Sigmoid colon (tissue), 7 donors: ENCODE data around the gene ATL2. TPM values are rescaled to one million over a fixed set of nuclear protein-coding genes. Genes with fewer than 3 reads are reported as not detected.

Source experiments
- DNase-seq: peaks from one replicate; pipeline ENCODE4 v3.0.0-alpha.2; 2019
- H3K27ac ChIP-seq, 4 donors: fragments of 200-600 bp; sonication (generic); one replicate each; pipeline ENCODE4 v1.5.1; 2016 to 2019; ENCODE audit warnings: mild to moderate bottlenecking in 1 of 4
- H3K27me3 ChIP-seq, 3 donors: fragments of 200-600 bp; sonication (generic); one replicate each; pipeline ENCODE4 v1.5.1; 2019; ENCODE audit warnings: mild to moderate bottlenecking in 1 of 3
- H3K36me3 ChIP-seq, 4 donors: fragments of 200-600 bp; sonication (generic); one replicate each; pipeline ENCODE4 v1.5.1; 2016 to 2019
- H3K4me1 ChIP-seq, 4 donors: fragments of 200-600 bp; sonication (generic); one replicate each; pipeline ENCODE4 v1.5.1; 2017 to 2019
- H3K4me3 ChIP-seq, 4 donors: fragments of 200-600 bp; sonication (generic); one replicate each; pipeline ENCODE4 v1.5.1; 2017 to 2019; ENCODE audit warnings: mild to moderate bottlenecking in 2 of 4, moderate library complexity in 1 of 4
- H3K9me3 ChIP-seq, 4 donors: fragments of 200-600 bp in 3 of 4; sonication (generic) in 3 of 4; one replicate each; pipeline versions ENCODE4 v1.5.1 to v1.6.1; 2013 to 2019
- EP300 ChIP-seq, 4 donors: sonication (generic); formaldehyde crosslinking; IDR thresholded peaks; one replicate each; pipeline ENCODE4 v1.6.1; 2017; ENCODE audit warnings: antibody characterized with exemption in 4 of 4
- POLR2A ChIP-seq, 2 donors: fragments of 450-650 bp; IDR thresholded peaks; one replicate each; pipeline ENCODE4 v1.6.1; 2016; ENCODE audit warnings: antibody characterized with exemption in 2 of 2, mild to moderate bottlenecking in 2 of 2, moderate library complexity in 2 of 2
- POLR2AphosphoS5 ChIP-seq, 4 donors: sonication (generic); formaldehyde crosslinking; IDR thresholded peaks; one replicate each; pipeline ENCODE4 v1.6.1; 2017; ENCODE audit warnings: antibody characterized with exemption in 4 of 4
- WGBS, 2 donors: extraction: QIAGEN DNeasy Blood & Tissue Kit; methylation state at CpG; one replicate each; pipeline ENCODE4 v1.1.7; 2013; 5-methylcytosine and 5-hydroxymethylcytosine counted together
- intact Hi-C: fragments of 100-400 bp; cut with DNase I; formaldehyde crosslinking; loops from one replicate; pipeline ENCODE4 v1.15.1; 2023
- polyA plus RNA-seq, 3 donors: library from polyadenylated mRNA; stranded (reverse); fragments of 200-250 nt; gene quantifications; one replicate each; pipeline ENCODE4 v1.2.3, GENCODE V29; 2013
- total RNA-seq, 4 donors: library from RNA; depleted of rRNA; stranded (reverse); fragments of >200 nt; gene quantifications; one replicate each; pipeline ENCODE4 v1.1.0, GENCODE V29; 2016
- TF ChIP-seq, protein P1 (sequence below), 4 experiments: fragments of 450-650 bp in 3 of 4; fragments of 200-600 bp in 1 of 4; IDR thresholded peaks; one replicate each; pipeline ENCODE4 v1.5.1; 2016 to 2019; ENCODE audit warnings: antibody characterized with exemption in 4 of 4, mild to moderate bottlenecking in 3 of 4, moderate library complexity in 2 of 4
- donor health status: healthy with polysubstance abuse.
- donor health status: Bipolar disorder and iron deficiency.
- donor health status: healthy.

ATL2 gene
- total and polyA plus RNA-seq, 7 donors = 12.7 to 271 (median 176) TPM

DNA sequence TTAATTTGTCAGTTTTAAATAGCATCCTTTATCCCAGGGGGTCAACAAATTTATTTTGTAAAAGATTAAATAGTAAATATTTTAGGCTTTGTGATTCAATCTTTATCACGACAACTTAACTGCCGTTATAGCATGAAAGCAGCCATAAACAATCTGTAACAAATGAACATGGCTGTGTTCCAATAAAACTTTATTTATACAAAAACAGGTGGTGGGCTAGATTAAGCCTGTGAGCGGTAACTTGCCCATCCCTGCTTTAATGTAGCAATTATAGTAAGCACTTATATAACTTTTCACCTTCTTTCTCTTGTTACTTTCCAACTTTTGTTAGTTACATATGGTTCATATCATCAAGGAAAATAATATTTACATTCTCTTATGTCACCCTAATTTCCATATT, 121.9 kb downstream of the ATL2 start:
- no peaks in the 10 kb centered on the region for H3K27me3 ChIP-seq
- H3K4me1 ChIP-seq = no peaks in the 10 kb centered on the region
- no peak for DNase-seq
- 45 to 73% methylated on average over 3 of the region's 3 CpGs for WGBS, 2 donors
- H3K9me3 ChIP-seq = no peaks in the 10 kb centered on the region
- TF ChIP-seq, protein P1, sequence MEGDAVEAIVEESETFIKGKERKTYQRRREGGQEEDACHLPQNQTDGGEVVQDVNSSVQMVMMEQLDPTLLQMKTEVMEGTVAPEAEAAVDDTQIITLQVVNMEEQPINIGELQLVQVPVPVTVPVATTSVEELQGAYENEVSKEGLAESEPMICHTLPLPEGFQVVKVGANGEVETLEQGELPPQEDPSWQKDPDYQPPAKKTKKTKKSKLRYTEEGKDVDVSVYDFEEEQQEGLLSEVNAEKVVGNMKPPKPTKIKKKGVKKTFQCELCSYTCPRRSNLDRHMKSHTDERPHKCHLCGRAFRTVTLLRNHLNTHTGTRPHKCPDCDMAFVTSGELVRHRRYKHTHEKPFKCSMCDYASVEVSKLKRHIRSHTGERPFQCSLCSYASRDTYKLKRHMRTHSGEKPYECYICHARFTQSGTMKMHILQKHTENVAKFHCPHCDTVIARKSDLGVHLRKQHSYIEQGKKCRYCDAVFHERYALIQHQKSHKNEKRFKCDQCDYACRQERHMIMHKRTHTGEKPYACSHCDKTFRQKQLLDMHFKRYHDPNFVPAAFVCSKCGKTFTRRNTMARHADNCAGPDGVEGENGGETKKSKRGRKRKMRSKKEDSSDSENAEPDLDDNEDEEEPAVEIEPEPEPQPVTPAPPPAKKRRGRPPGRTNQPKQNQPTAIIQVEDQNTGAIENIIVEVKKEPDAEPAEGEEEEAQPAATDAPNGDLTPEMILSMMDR (IDR thresholded peaks at IDR 0.05) = no peak
- no peak for TF ChIP-seq POLR2A (IDR thresholded peaks at IDR 0.05)
- no peak for TF ChIP-seq POLR2AphosphoS5 (IDR thresholded peaks at IDR 0.05)
- intact Hi-C loops = no loop called here
- H3K4me3 ChIP-seq = no peak overlapping the region
- no peak overlapping the region for H3K27ac ChIP-seq
- H3K36me3 ChIP-seq = no peaks in the 10 kb centered on the region

GRCh38 chr2:38254796-38255195, 122.3 kb downstream of the ATL2 start:
- Histone ChIP-seq H3K36me3 (no peaks in the 10 kb centered on the region), H3K27ac (no peak overlapping the region), H3K9me3 (no peaks in the 10 kb centered on the region), H3K27me3 (no peaks in the 10 kb centered on the region), H3K4me3 (no peak overlapping the region), H3K4me1 (no peaks in the 10 kb centered on the region)
- WGBS, 2 donors = 96 to 97% methylated on average over 5 of the region's 5 CpGs
- TF ChIP-seq, protein P1 (IDR thresholded peaks at IDR 0.05) = no peak
- no peak for TF ChIP-seq POLR2AphosphoS5 (IDR thresholded peaks at IDR 0.05)
- TF ChIP-seq EP300 (IDR thresholded peaks at IDR 0.05) = no peak
- TF ChIP-seq POLR2A (IDR thresholded peaks at IDR 0.05) = no peak
- DNase-seq = no peak
- intact Hi-C loops = no loop called here

GRCh38 chr2:38251940-38252339, 125.1 kb downstream of the ATL2 start:
- no peak overlapping the region for H3K4me3 ChIP-seq
- no peaks in the 10 kb centered on the region for H3K9me3 ChIP-seq
- TF ChIP-seq, protein P1 (IDR thresholded peaks at IDR 0.05) = no peak
- TF ChIP-seq POLR2AphosphoS5 (IDR thresholded peaks at IDR 0.05) (no peak), POLR2A (IDR thresholded peaks at IDR 0.05) (no peak), EP300 (IDR thresholded peaks at IDR 0.05) (no peak)
- intact Hi-C loops = no loop called here
- no peak for DNase-seq
- no peaks in the 10 kb centered on the region for H3K27me3 ChIP-seq
- 28 to 52% methylated on average over 1 of the region's 1 CpG for WGBS, 2 donors
- no peaks in the 10 kb centered on the region for H3K4me1 ChIP-seq
- H3K36me3 ChIP-seq = no peaks in the 10 kb centered on the region
- H3K27ac ChIP-seq = no peak overlapping the region

DNA sequence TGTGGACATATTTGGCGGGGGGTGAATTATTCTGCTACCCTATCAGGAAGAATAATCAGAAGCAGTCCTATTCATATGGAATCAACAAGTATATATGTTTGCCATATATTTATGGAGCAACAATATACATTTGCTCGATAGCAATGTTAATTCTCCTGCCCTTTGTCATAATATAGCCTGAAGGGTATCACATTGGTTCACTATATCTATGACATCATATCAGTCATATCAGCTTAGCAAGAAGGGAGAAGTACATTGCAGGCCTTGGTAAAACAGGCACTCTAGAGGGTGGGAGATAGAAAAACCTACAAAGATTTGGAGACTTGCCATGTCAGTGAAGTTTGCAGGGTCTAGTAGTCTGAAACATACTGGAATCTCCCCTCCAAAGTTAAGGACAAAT, 128.4 kb downstream of the ATL2 start:
- WGBS, 2 donors = 93 to 94% methylated on average over 2 of the region's 2 CpGs

DNA sequence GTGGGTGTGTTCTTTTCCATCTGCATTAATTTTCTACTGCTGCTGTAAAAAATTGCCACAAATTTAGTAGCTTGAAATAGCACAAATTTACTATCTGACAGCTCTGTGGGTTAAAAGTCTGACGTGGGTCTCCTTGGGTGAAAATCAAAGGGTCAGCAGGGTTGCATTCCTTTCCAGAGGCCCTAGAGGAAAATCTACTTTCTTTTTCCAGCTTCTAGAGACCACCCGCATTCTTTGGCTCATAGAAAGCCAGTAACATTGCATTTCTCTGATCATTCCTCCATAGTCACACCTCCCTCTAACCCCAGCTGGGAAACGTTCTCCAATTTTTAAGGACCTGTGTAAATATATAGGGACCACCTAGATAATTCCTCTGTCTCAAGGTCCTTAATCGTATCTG, 128.8 kb downstream of the ATL2 start:
- H3K36me3 ChIP-seq = no peaks in the 10 kb centered on the region
- H3K27me3 ChIP-seq = no peaks in the 10 kb centered on the region
- H3K4me1 ChIP-seq = no peaks in the 10 kb centered on the region
- H3K27ac ChIP-seq = no peak overlapping the region
- 84 to 91% methylated on average over 4 of the region's 4 CpGs for WGBS, 2 donors
- TF ChIP-seq POLR2AphosphoS5 (IDR thresholded peaks at IDR 0.05) (no peak), POLR2A (IDR thresholded peaks at IDR 0.05) (no peak)
- TF ChIP-seq, protein P1 (IDR thresholded peaks at IDR 0.05) = no peak
- intact Hi-C loops = no loop called here
- no peak for DNase-seq
- no peak overlapping the region for H3K4me3 ChIP-seq
- no peaks in the 10 kb centered on the region for H3K9me3 ChIP-seq

More for the DNA sequence above, 128.4 kb downstream of the ATL2 start:
- Histone ChIP-seq H3K36me3 (no peaks in the 10 kb centered on the region), H3K4me3 (no peak overlapping the region), H3K27ac (no peak overlapping the region), H3K9me3 (no peaks in the 10 kb centered on the region), H3K27me3 (no peaks in the 10 kb centered on the region), H3K4me1 (no peaks in the 10 kb centered on the region)
- no peak for TF ChIP-seq EP300 (IDR thresholded peaks at IDR 0.05)
- intact Hi-C loops = no loop called here
- no peak for DNase-seq
